Stimulated activated CD8-positive, alpha-beta memory T cell treated with anti-CD3 and anti-CD28 coated beads, Interleukin-15, amount 100 ng/mL, for 4 hours (primary cell): ENCODE measurements around the gene SART1.
A peak's percentile ranks its signal among the peaks of the same experiment; 100 is the strongest.
"Not testable (repeated sequence)": the region's sequence is repeated elsewhere in the genome, so short reads cannot be mapped to it uniquely, and the experiment has no call there.

ENCODE experiments used
- DNase-seq, 2 donors: peaks; one replicate each; pipeline ENCODE4 v3.0.0-alpha.2; 2020; ENCODE audit warnings: low read depth in 2 of 2

The SART1 gene

GRCh38 chr11:66001942-66002647, 40.6 kb downstream of the SART1 start, which contains the start of the genes BANF1 and EIF1AD:
Gene BANF1, plus strand, starts transcription at chr11:66002503. Its CDS starts 748 bp downstream, at chr11:66003251.
Gene EIF1AD, minus strand, starts transcription at chr11:66002157. Its CDS starts 1,768 bp downstream, at chr11:66000389.
- peak; percentile 83 to 87 for DNase-seq

- peak in 1 of 2 donors; percentile 69 for DNase-seq
These were observed 41.2 kb downstream of the SART1 start for GRCh38 chr11:66002648-66003225.

DNA sequence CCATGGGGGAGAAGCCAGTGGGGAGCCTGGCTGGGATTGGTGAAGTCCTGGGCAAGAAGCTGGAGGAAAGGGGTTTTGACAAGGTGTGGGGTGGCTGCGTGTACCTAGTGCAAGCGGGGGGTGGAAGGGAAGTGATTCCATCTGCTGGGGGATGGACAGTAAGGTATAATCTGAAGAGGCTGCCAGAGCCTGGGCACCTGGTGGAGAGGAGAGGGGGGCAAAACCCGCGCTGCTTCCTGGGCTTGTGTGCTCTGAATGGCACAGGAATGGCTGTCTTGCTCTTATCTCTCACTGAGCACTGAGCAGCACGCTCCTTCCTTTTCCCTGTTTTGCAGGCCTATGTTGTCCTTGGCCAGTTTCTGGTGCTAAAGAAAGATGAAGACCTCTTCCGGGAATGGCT, 41.8 kb downstream of the SART1 start:
- DNase-seq = no peak

DNA sequence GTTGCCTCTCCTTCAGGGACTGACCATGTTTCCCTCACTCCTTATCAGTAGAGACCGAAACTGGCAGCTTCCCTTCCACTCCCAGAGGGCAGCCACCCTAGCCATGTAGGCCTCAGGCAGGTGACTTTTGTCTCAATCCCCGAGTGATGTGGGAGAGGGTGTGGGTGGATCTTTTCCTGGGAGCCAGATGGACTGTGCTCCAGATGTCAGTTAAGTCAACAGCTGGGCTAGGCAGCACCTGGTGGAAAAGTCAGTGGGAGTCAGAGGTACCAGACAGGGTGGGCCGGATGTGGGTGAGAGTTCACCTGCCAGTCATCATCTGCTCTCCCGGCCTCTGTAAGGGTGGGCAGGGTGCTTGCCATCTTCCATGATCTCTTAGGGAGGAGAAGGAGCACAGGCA, 42.7 kb downstream of the SART1 start:
- no peak for DNase-seq

GRCh38 chr11:66006134-66006890, 44.8 kb downstream of the SART1 start:
- no peak for DNase-seq

DNA sequence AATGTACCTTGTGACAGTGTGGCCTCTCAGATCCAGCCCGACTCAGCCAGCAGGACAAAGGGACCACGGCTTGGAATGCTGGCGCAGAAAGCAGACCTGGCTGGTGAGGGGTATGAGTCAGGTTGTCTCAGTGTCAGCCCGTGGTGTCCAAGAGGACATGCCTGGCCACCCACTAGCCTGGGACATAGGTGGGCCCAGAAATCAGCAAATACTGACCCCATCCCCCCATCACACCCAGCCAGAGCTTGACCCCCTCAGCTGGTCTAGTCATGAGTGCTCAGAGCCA, 45.3 kb downstream of the SART1 start:
- DNase-seq = no peak

DNA sequence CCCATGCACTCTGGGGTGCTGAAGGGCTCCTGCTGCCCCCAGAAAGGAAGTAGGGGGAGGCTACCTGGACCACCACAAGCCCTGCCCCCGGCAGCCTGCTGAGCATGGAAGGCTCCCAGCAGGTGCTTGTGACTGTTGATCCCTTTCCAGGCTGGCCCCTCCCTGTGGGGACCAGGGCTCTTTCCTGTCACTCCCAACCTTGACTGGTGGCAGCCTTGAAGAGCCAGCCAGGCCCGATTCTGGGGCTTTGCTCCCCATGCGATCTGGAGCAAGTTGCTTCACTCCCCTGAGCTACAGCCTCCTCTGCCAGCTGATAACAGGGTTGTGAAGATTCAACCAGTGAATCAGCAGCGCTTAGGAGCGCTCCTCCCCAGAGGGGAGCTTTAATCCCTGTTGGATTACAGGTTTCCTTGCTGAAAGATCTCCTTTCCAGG, 45.7 kb downstream of the SART1 start:
- no peak for DNase-seq

DNA sequence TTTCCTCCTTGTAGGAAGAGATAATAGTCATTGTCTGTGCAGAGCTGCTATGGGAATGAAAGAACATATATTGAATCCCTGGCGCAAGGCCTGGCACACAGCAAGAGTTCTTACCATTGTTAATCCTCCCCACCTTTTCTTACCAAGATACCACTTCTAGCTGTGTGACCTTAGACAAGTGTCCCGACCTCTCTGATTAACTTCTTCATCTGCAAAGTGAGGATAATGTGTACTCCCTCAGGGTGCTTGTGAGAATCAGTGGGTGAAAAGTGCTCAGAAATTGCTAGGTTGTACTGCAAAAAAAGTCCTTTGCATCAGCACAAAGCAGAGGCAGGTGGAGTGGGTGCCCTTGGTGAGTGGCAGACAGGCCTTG, 46.5 kb downstream of the SART1 start:
- no peak for DNase-seq

DNA sequence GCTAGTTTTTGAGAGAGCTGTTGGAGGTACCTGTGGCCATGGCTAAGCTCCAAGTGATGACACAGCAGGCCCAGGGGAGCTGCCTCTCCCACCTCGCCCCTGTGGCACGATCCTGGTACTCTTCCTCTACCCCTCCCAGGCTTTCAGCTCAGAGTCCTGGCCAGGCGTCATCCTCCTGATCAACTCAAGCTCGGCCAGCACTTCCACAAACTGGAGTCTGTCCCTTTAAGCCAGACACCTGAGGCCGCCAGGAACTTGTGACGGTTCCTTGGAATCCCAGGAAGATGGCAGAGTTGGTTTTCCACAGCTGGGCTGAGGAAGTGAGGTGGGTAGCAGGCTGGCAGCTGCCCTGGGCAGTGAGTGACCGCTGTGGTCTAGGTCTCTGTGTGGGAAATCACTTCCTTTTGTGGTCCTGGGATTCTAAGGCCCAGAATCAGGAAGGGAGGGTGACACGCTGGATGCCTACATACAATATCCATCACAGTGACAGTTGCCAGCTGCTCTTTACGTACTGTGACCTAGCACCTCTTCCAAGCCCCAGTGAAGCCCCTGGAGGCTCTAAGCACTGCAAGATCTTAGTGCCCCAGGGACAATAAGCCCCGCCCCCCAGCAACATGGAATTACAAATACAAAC, 47.1 kb downstream of the SART1 start:
- DNase-seq = no peak

- DNase-seq = not testable (repeated sequence)
These were observed 48.5 kb downstream of the SART1 start for GRCh38 chr11:66010036-66010435.

DNA sequence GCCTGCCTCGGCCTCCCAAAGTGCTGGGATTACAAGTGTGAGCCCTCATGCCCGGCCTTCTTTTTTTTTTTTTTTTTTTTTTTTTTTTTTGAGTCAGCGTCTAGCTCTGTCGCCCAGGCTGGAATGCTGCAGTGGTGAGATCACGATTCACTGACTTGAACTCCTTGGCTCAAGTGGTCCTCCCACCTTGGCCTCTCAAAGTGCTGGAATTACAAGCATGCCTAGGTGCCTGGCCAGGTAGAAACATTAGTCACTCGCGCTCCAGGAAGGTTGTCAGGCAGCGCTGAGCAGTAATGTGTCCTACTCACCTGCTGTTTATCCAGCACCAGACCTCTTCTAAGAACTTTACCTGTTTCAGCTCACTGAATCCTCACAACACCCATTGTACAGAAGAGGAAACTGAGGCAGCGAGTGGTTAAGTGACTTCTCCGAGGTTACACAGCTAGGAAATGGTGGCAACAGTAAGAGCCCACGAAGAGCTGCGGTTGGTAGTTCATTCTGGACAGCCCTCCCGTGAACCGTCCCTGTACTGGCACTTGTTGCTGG, 49.8 kb downstream of the SART1 start:
- no peak for DNase-seq

DNA sequence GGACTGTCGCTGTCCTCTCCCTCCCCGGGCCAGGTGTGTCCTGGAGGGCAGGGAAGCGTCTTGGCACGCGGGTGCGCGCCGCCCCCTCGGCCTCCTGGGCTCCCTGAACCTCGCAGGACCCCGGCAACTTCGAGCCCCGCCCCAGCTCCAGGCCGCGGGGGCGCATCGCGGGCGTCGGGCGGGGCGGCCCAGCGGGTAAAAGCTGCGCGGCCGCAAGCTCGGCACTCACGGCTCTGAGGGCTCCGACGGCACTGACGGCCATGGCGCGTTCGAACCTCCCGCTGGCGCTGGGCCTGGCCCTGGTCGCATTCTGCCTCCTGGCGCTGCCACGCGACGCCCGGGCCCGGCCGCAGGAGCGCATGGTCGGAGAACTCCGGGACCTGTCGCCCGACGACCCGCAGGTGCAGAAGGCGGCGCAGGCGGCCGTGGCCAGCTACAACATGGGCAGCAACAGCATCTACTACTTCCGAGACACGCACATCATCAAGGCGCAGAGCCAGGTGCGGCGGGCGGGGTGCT, 50.3 kb downstream of the SART1 start, which contains the start of gene CST6:
Gene CST6 (plus strand): TSS at position 224 of the 519 bp plus-strand sequence. CDS start 37 bp downstream, at position 261.
- no peak for DNase-seq

GRCh38 chr11:66012371-66012945, 50.9 kb downstream of the SART1 start:
- DNase-seq = no peak

GRCh38 chr11:66012946-66013761, 51.6 kb downstream of the SART1 start:
- DNase-seq = no peak

- DNase-seq = no peak
These were observed 52.2 kb downstream of the SART1 start for GRCh38 chr11:66013762-66014100.

- no peak for DNase-seq
These were observed 53.4 kb downstream of the SART1 start for GRCh38 chr11:66014804-66015453.

- DNase-seq = no peak
These were observed 53.9 kb downstream of the SART1 start for GRCh38 chr11:66015454-66015881.

DNA sequence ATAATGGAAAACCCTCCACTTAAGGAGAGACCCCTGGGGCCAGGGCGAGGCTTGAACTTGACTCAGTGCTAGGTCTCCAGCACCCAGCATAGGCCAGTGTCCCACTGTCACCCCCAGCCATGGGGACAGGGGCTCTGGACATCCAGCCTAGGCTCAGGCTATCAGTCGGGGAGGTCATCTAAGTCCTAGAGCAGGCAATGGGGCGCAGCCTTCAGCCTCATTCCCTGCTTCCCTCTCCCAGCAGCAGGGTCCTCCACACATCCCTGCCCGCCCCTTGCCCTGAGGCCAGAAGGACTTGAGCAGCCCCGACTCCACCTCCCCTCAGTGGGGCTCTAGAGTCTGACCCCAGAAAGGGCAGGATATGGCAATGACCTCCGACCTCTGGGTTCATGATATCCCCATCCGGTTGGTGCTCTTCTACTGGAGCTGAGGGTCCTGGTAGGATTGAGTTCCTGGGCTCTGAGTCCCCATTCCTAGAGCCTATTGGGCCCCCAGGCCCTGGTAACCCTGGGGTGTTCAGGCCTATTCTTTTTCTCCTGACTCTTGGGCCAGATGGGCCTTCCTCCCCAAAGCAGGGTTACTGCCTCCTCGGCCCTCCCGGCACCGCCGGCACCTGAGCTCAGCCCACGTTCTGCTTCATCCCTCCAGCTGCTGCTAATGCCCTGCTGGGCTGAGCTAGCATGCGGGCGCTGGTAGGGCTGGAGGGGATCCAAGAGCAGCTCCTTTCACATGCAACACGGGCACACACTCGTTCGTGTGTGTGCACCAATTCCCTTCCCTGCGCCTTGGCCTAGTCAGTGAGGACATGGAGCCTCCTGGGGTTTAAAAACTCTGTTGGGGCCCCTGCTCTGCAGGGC, 54.6 kb downstream of the SART1 start:
- DNase-seq = no peak

- no peak for DNase-seq
These were observed 55.3 kb downstream of the SART1 start for GRCh38 chr11:66016793-66017177.
